WTC11 (cell line): ENCODE results near the gene SLC22A13. TPM values are rescaled to one million over a fixed set of nuclear protein-coding genes. Genes with fewer than 3 reads are reported as not detected.

Experiments
- ATAC-seq: fragments of 200-7000 bp; cut with Tn5 transposase; 2 replicates; pipeline ENCODE4 v1.10.0; 2021; ENCODE audit warnings: mild to moderate bottlenecking, moderate library complexity
- CTCF ChIA-PET: fragments of 300-600 bp; sonication (Branson Sonifier 250); formaldehyde crosslinking; loops from one replicate; lab custom pipeline; 2021; ENCODE audit warnings: antibody characterized with exemption; lab: Charles Lee
- POLR2A ChIA-PET: fragments of 350-600 bp; sonication (Branson Sonifier 250); formaldehyde crosslinking; loops from one replicate; lab custom pipeline; 2021; ENCODE audit warnings: antibody characterized with exemption; lab: Charles Lee
- DNase-seq: peaks from one replicate; pipeline ENCODE4 v3.0.0; 2021; ENCODE audit warnings: low spot score
- H3K27ac Mint-ChIP-seq: 2 replicates; pipeline ENCODE4 v1.8.0; 2021; ENCODE audit warnings: mixed read lengths
- H3K27me3 Mint-ChIP-seq: 2 replicates; pipeline ENCODE4 v1.8.0; 2021; ENCODE audit warnings: low read depth, mild to moderate bottlenecking, moderate library complexity, mixed read lengths
- H3K36me3 Mint-ChIP-seq: 2 replicates; pipeline ENCODE4 v1.8.0; 2021; ENCODE audit warnings: mixed read lengths
- H3K4me1 Mint-ChIP-seq: 2 replicates; pipeline ENCODE4 v1.8.0; 2022; ENCODE audit warnings: mixed read lengths
- H3K4me3 Mint-ChIP-seq: 2 replicates; pipeline ENCODE4 v1.8.0; 2021; ENCODE audit warnings: mild to moderate bottlenecking, moderate library complexity, mixed read lengths
- H3K9me3 Mint-ChIP-seq: 2 replicates; pipeline ENCODE4 v1.8.0; 2021; ENCODE audit warnings: mixed read lengths
- ATF3 ChIP-seq: sonication (generic); formaldehyde crosslinking; conservative IDR thresholded peaks from 2 replicates; pipeline ENCODE4 v1.8.1; 2022; ENCODE audit warnings: mild to moderate bottlenecking, missing genetic modification reagents
- CBFB ChIP-seq: sonication (generic); formaldehyde crosslinking; IDR thresholded peaks from 2 replicates; pipeline ENCODE4 v1.8.1; 2022; ENCODE audit warnings: mild to moderate bottlenecking, low read depth, missing genetic modification reagents
- CREM ChIP-seq: sonication (generic); formaldehyde crosslinking; IDR thresholded peaks from 2 replicates; pipeline ENCODE4 v1.8.1; 2022; ENCODE audit warnings: mild to moderate bottlenecking, missing genetic modification reagents, moderate library complexity
- E2F1 ChIP-seq: sonication (generic); formaldehyde crosslinking; IDR thresholded peaks from 2 replicates; pipeline ENCODE4 v1.8.0; 2022; ENCODE audit warnings: mild to moderate bottlenecking, missing genetic modification reagents
- ESRRA ChIP-seq: sonication (generic); formaldehyde crosslinking; IDR thresholded peaks from 2 replicates; pipeline ENCODE4 v1.8.1; 2022; ENCODE audit warnings: mild to moderate bottlenecking, missing genetic modification reagents, borderline replicate concordance
- FOXP1 ChIP-seq: sonication (generic); formaldehyde crosslinking; IDR thresholded peaks from 2 replicates; pipeline ENCODE4 v1.8.0; 2022; ENCODE audit warnings: missing genetic modification reagents, mild to moderate bottlenecking, moderate library complexity, borderline replicate concordance
- IRF2 ChIP-seq: sonication (generic); formaldehyde crosslinking; IDR thresholded peaks from 2 replicates; pipeline ENCODE4 v1.8.0; 2022; ENCODE audit warnings: low read depth, missing genetic modification reagents, borderline replicate concordance
- JAZF1 ChIP-seq: fragments of 250-450 bp; sonication (Bioruptor Pico); IDR thresholded peaks from 2 replicates; pipeline ENCODE4 v1.9.0; 2021; ENCODE audit warnings: moderate library complexity, mild to moderate bottlenecking, inconsistent platforms
- JUN ChIP-seq: sonication (generic); formaldehyde crosslinking; IDR thresholded peaks from 2 replicates; pipeline ENCODE4 v1.8.0; 2023; ENCODE audit warnings: mild to moderate bottlenecking, missing genetic modification reagents
- MAX ChIP-seq: sonication (generic); formaldehyde crosslinking; IDR thresholded peaks from 2 replicates; pipeline ENCODE4 v1.8.0; 2022; ENCODE audit warnings: mild to moderate bottlenecking, missing genetic modification reagents
- NFE2L1 ChIP-seq: sonication (generic); formaldehyde crosslinking; IDR thresholded peaks from 2 replicates; pipeline ENCODE4 v1.8.1; 2023; ENCODE audit warnings: missing genetic modification reagents
- NR1H2 ChIP-seq: sonication (generic); formaldehyde crosslinking; IDR thresholded peaks from 2 replicates; pipeline ENCODE4 v1.9.0; 2021; ENCODE audit warnings: mild to moderate bottlenecking, moderate library complexity, missing genetic modification reagents
- RORB ChIP-seq: fragments of 250-450 bp; sonication (Bioruptor Pico); IDR thresholded peaks from 2 replicates; pipeline ENCODE4 v1.9.0; 2021; ENCODE audit warnings: mild to moderate bottlenecking
- SMAD4 ChIP-seq: sonication (generic); formaldehyde crosslinking; IDR thresholded peaks from 2 replicates; pipeline ENCODE4 v1.8.0; 2022; ENCODE audit warnings: mild to moderate bottlenecking, missing genetic modification reagents
- SP1 ChIP-seq: sonication (generic); formaldehyde crosslinking; conservative IDR thresholded peaks from 2 replicates; pipeline ENCODE4 v1.8.1; 2022; ENCODE audit warnings: missing genetic modification reagents
- STAT6 ChIP-seq: sonication (generic); formaldehyde crosslinking; conservative IDR thresholded peaks from 2 replicates; pipeline ENCODE4 v1.8.1; 2023; ENCODE audit warnings: mild to moderate bottlenecking, low read depth, missing genetic modification reagents, moderate library complexity
- TEAD1 ChIP-seq: sonication (generic); formaldehyde crosslinking; IDR thresholded peaks from 2 replicates; pipeline ENCODE4 v1.8.0; 2022; ENCODE audit warnings: mild to moderate bottlenecking, missing genetic modification reagents
- ZNF512 ChIP-seq: sonication (generic); formaldehyde crosslinking; IDR thresholded peaks from 2 replicates; pipeline ENCODE4 v1.8.1; 2022; ENCODE audit warnings: missing genetic modification reagents, borderline replicate concordance
- total RNA-seq: library from RNA; stranded (reverse); gene quantifications from 3 replicates; pipeline ENCODE4 v1.2.3, GENCODE V29; 2021
- TF ChIP-seq, protein P1 (sequence below): sonication (generic); formaldehyde crosslinking; IDR thresholded peaks from 2 replicates; pipeline ENCODE4 v1.8.1; 2022; ENCODE audit warnings: mild to moderate bottlenecking, missing genetic modification reagents, moderate library complexity, borderline replicate concordance
- TF ChIP-seq, protein P2 (sequence below): sonication (generic); formaldehyde crosslinking; IDR thresholded peaks from 2 replicates; pipeline ENCODE4 v1.8.0; 2023; ENCODE audit warnings: missing genetic modification reagents
- TF ChIP-seq, protein P3 (sequence below): sonication (generic); formaldehyde crosslinking; IDR thresholded peaks from 2 replicates; pipeline ENCODE4 v1.8.1; 2023; ENCODE audit warnings: mild to moderate bottlenecking, missing genetic modification reagents, borderline replicate concordance

The SLC22A13 gene
- total RNA-seq, 1 experiment from 2014 or later = 0.42 TPM

- DNase-seq (no peak), ATAC-seq (no peak)
- peaks cover 59% of the 10 kb centered on the region for H3K36me3 Mint-ChIP-seq
- no peaks in the 10 kb centered on the region for H3K27me3 Mint-ChIP-seq
- no peak overlapping the region for H3K4me3 Mint-ChIP-seq
- no peaks in the 10 kb centered on the region; the same call in 1 of the 2 replicates for H3K4me1 Mint-ChIP-seq
- H3K27ac Mint-ChIP-seq = no peak overlapping the region
- ChIA-PET POLR2A (no interaction called here), CTCF (no interaction called here)
- no peak for TF ChIP-seq STAT6
- TF ChIP-seq, protein P1, sequence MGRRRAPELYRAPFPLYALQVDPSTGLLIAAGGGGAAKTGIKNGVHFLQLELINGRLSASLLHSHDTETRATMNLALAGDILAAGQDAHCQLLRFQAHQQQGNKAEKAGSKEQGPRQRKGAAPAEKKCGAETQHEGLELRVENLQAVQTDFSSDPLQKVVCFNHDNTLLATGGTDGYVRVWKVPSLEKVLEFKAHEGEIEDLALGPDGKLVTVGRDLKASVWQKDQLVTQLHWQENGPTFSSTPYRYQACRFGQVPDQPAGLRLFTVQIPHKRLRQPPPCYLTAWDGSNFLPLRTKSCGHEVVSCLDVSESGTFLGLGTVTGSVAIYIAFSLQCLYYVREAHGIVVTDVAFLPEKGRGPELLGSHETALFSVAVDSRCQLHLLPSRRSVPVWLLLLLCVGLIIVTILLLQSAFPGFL (CRISPR knock-in tag) = no peak
- no peak for TF ChIP-seq E2F1 (CRISPR knock-in tag)
- no peak for TF ChIP-seq CBFB (CRISPR knock-in tag)
- TF ChIP-seq NFE2L1 = no peak
- TF ChIP-seq ESRRA = no peak
- TF ChIP-seq ZNF512 (CRISPR knock-in tag) = no peak
- no peak for TF ChIP-seq FOXP1 (CRISPR knock-in tag)
- no peak for TF ChIP-seq SP1 (CRISPR knock-in tag)
- TF ChIP-seq NR1H2 (CRISPR knock-in tag) = no peak
- TF ChIP-seq SMAD4 = no peak
- TF ChIP-seq TEAD1 (CRISPR knock-in tag) = no peak
- no peaks in the 10 kb centered on the region for H3K9me3 Mint-ChIP-seq
These were observed 14.4 kb upstream of the SLC22A13 start for GRCh38 chr3:38251197-38251596.

GRCh38 chr3:38253704-38254103, 11.9 kb upstream of the SLC22A13 start:
- TF ChIP-seq CBFB (CRISPR knock-in tag) = no peak
- TF ChIP-seq CREM (CRISPR knock-in tag) = no peak
- TF ChIP-seq STAT6 = no peak
- no peak for TF ChIP-seq JUN (CRISPR knock-in tag)
- TF ChIP-seq MAX (CRISPR knock-in tag) = no peak
- no peak for TF ChIP-seq ATF3 (CRISPR knock-in tag)
- TF ChIP-seq, protein P2, sequence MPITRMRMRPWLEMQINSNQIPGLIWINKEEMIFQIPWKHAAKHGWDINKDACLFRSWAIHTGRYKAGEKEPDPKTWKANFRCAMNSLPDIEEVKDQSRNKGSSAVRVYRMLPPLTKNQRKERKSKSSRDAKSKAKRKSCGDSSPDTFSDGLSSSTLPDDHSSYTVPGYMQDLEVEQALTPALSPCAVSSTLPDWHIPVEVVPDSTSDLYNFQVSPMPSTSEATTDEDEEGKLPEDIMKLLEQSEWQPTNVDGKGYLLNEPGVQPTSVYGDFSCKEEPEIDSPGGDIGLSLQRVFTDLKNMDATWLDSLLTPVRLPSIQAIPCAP (CRISPR knock-in tag) = no peak
- TF ChIP-seq RORB (CRISPR knock-in tag) = no peak
- no peak for TF ChIP-seq IRF2 (CRISPR knock-in tag)
- no peak for TF ChIP-seq JAZF1 (CRISPR knock-in tag)
- TF ChIP-seq, protein P3, sequence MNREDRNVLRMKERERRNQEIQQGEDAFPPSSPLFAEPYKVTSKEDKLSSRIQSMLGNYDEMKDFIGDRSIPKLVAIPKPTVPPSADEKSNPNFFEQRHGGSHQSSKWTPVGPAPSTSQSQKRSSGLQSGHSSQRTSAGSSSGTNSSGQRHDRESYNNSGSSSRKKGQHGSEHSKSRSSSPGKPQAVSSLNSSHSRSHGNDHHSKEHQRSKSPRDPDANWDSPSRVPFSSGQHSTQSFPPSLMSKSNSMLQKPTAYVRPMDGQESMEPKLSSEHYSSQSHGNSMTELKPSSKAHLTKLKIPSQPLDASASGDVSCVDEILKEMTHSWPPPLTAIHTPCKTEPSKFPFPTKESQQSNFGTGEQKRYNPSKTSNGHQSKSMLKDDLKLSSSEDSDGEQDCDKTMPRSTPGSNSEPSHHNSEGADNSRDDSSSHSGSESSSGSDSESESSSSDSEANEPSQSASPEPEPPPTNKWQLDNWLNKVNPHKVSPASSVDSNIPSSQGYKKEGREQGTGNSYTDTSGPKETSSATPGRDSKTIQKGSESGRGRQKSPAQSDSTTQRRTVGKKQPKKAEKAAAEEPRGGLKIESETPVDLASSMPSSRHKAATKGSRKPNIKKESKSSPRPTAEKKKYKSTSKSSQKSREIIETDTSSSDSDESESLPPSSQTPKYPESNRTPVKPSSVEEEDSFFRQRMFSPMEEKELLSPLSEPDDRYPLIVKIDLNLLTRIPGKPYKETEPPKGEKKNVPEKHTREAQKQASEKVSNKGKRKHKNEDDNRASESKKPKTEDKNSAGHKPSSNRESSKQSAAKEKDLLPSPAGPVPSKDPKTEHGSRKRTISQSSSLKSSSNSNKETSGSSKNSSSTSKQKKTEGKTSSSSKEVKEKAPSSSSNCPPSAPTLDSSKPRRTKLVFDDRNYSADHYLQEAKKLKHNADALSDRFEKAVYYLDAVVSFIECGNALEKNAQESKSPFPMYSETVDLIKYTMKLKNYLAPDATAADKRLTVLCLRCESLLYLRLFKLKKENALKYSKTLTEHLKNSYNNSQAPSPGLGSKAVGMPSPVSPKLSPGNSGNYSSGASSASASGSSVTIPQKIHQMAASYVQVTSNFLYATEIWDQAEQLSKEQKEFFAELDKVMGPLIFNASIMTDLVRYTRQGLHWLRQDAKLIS (CRISPR knock-in tag) = no peak
- no peak for DNase-seq
- POLR2A ChIA-PET = no interaction called here
- no peaks in the 10 kb centered on the region for H3K9me3 Mint-ChIP-seq
- CTCF ChIA-PET = no interaction called here
- peaks cover 49% of the 10 kb centered on the region for H3K36me3 Mint-ChIP-seq
- H3K27ac Mint-ChIP-seq = no peak overlapping the region
- no peak overlapping the region for H3K4me3 Mint-ChIP-seq
- peaks cover 5% of the 10 kb centered on the region; the same call in 1 of the 2 replicates for H3K4me1 Mint-ChIP-seq
- ATAC-seq = no peak
- no peaks in the 10 kb centered on the region for H3K27me3 Mint-ChIP-seq
